ENCODE measurements around the gene LY6G6C. TPM values are rescaled to one million over a fixed set of nuclear protein-coding genes. Genes with fewer than 3 reads are reported as not detected.

LY6G6C gene
- total and polyA plus RNA-seq, 2 of the 13 experiments (the other 11 are each of a cell fraction or from before 2014, with no cell fraction given), result 0.15 TPM; not detected in 1

GRCh38 chr6:31739639-31740396 is 18.3 kb upstream of the LY6G6C start, which contains the start of gene MSH5 (continued):
- TF ChIP-seq ZNF775 (CRISPR knock-in tag; IDR thresholded peaks at IDR 0.05; ENCODE audit: borderline replicate concordance) (peak; percentile 92), ZMYM3 (CRISPR knock-in tag; IDR thresholded peaks at IDR 0.05) (no peak; the same call in 1 of the 2 replicates), ELF4 (CRISPR knock-in tag; IDR thresholded peaks at IDR 0.05; ENCODE audit: borderline replicate concordance) (no peak), ARNTL (CRISPR knock-in tag; IDR thresholded peaks at IDR 0.05) (peak; percentile 95), HOXA3 (CRISPR knock-in tag; IDR thresholded peaks at IDR 0.05) (peak; percentile 95; the same call in 1 of the 2 replicates), CENPX (CRISPR knock-in tag; IDR thresholded peaks at IDR 0.05) (no peak), AKAP8 (CRISPR knock-in tag; IDR thresholded peaks at IDR 0.05) (peak; percentile 76; the same call in 1 of the 2 replicates), SMARCE1 (IDR thresholded peaks at IDR 0.05; ENCODE audit: borderline replicate concordance) (no peak), TCF7L2 (IDR thresholded peaks at IDR 0.05; ENCODE audit: low read depth, low read length) (no peak), ZNF296 (CRISPR knock-in tag; conservative IDR thresholded peaks at IDR 0.05) (peak; percentile 95), NFKB2 (CRISPR knock-in tag; IDR thresholded peaks at IDR 0.05; ENCODE audit: borderline replicate concordance) (peak; percentile 98), ZNF660 (CRISPR knock-in tag; IDR thresholded peaks at IDR 0.05; ENCODE audit: borderline replicate concordance, low read depth) (peak; percentile 94; the same call in 1 of the 2 replicates), SP140L (CRISPR knock-in tag; IDR thresholded peaks at IDR 0.05; ENCODE audit: borderline replicate concordance) (no peak), ONECUT2 (CRISPR knock-in tag; IDR thresholded peaks at IDR 0.05) (peak; percentile 57), SNRNP70 (IDR thresholded peaks at IDR 0.05; ENCODE audit: low read depth, low read length) (no peak), ZNF431 (CRISPR knock-in tag; IDR thresholded peaks at IDR 0.05; ENCODE audit: borderline replicate concordance, low read depth) (no peak; the same call in 1 of the 2 replicates), ZBTB38 (CRISPR knock-in tag; IDR thresholded peaks at IDR 0.05) (peak; percentile 97), GPN1 (CRISPR knock-in tag; IDR thresholded peaks at IDR 0.05; ENCODE audit: borderline replicate concordance) (peak; percentile 73; the same call in 1 of the 2 replicates), SRY (CRISPR knock-in tag; IDR thresholded peaks at IDR 0.05) (peak; percentile 96), NONO (IDR thresholded peaks at IDR 0.05) (no peak), NONO (CRISPR knock-in tag; conservative IDR thresholded peaks at IDR 0.05) (peak; percentile 85), ETV5 (CRISPR knock-in tag; IDR thresholded peaks at IDR 0.05; ENCODE audit: borderline replicate concordance) (no peak; the same call in none of the 2 replicates)
- TF ChIP-seq, protein P1, sequence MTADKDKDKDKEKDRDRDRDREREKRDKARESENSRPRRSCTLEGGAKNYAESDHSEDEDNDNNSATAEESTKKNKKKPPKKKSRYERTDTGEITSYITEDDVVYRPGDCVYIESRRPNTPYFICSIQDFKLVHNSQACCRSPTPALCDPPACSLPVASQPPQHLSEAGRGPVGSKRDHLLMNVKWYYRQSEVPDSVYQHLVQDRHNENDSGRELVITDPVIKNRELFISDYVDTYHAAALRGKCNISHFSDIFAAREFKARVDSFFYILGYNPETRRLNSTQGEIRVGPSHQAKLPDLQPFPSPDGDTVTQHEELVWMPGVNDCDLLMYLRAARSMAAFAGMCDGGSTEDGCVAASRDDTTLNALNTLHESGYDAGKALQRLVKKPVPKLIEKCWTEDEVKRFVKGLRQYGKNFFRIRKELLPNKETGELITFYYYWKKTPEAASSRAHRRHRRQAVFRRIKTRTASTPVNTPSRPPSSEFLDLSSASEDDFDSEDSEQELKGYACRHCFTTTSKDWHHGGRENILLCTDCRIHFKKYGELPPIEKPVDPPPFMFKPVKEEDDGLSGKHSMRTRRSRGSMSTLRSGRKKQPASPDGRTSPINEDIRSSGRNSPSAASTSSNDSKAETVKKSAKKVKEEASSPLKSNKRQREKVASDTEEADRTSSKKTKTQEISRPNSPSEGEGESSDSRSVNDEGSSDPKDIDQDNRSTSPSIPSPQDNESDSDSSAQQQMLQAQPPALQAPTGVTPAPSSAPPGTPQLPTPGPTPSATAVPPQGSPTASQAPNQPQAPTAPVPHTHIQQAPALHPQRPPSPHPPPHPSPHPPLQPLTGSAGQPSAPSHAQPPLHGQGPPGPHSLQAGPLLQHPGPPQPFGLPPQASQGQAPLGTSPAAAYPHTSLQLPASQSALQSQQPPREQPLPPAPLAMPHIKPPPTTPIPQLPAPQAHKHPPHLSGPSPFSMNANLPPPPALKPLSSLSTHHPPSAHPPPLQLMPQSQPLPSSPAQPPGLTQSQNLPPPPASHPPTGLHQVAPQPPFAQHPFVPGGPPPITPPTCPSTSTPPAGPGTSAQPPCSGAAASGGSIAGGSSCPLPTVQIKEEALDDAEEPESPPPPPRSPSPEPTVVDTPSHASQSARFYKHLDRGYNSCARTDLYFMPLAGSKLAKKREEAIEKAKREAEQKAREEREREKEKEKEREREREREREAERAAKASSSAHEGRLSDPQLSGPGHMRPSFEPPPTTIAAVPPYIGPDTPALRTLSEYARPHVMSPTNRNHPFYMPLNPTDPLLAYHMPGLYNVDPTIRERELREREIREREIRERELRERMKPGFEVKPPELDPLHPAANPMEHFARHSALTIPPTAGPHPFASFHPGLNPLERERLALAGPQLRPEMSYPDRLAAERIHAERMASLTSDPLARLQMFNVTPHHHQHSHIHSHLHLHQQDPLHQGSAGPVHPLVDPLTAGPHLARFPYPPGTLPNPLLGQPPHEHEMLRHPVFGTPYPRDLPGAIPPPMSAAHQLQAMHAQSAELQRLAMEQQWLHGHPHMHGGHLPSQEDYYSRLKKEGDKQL (CRISPR knock-in tag; IDR thresholded peaks at IDR 0.05; ENCODE audit: low read depth), result peak; percentile 15
- TF ChIP-seq, protein P2, sequence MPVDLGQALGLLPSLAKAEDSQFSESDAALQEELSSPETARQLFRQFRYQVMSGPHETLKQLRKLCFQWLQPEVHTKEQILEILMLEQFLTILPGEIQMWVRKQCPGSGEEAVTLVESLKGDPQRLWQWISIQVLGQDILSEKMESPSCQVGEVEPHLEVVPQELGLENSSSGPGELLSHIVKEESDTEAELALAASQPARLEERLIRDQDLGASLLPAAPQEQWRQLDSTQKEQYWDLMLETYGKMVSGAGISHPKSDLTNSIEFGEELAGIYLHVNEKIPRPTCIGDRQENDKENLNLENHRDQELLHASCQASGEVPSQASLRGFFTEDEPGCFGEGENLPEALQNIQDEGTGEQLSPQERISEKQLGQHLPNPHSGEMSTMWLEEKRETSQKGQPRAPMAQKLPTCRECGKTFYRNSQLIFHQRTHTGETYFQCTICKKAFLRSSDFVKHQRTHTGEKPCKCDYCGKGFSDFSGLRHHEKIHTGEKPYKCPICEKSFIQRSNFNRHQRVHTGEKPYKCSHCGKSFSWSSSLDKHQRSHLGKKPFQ (CRISPR knock-in tag; IDR thresholded peaks at IDR 0.05; ENCODE audit: insufficient replicate concordance), result peak; percentile 88

Measured in HepG2 (cell line).